Tongue (tissue), 2 donors: ENCODE data around the gene WDR13. TPM values are rescaled to one million over a fixed set of nuclear protein-coding genes. Genes with fewer than 3 reads are reported as not detected.
"Not testable (repeated sequence)": the region's sequence is repeated elsewhere in the genome, so short reads cannot be mapped to it uniquely, and the experiment has no call there.

Experiments
- DNase-seq: peaks from one replicate; pipeline ENCODE4 v3.0.0-alpha.2; 2015
- total RNA-seq: library from RNA; depleted of rRNA; stranded (reverse); fragments of >200 nt; gene quantifications from one replicate; pipeline ENCODE4 v1.2.3, GENCODE V29; 2014

Gene WDR13
- 100 TPM for total RNA-seq

DNA sequence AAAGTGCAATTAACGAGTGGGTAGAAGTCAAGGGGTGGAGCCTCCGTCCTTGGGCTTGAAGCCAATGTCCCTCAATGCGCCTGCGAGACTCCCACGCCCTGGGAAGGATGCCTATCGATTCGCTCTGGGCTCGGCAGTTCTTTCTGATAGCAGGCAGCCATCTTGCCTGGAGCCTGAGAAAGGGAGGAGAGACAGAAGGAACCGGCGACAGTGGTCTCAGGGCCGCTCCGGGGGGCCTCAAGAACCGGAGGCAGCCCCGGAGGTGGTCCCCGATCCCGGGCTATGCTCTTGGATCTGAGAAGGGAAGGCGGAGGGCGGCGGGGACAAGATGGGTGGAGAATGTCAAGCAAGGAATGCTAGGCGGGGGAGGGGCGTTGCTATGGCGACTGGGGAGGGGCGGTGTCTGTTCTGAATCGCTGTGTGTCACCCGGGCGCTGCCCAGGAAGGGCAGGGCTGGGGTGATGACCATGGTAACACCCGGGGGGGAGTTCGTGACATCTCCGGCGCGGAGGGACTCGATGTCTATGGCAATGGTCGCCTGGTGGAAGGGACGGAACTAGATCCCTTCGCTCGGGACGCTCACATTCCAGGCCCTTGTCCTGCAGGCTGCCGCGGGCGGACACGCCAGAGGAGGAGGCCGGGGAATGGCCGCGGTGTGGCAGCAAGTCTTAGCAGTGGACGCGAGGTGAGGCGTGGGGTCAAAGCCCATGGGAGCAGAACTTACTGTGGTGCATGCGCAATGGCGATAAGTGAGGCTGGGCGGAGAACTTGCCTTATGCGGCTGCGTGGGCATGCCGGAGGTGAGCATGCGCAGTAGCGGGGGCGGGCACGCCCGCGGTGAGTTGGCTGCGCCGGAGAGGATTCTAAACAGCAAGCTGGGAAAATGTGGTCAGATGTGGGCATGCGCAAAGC lies at the start of gene WDR13:
TSS of gene WDR13 (plus strand) at position 140 of the 912 bp plus-strand sequence. CDS start at position 645, 505 bp downstream.
- peak; percentile 96 for DNase-seq

DNA sequence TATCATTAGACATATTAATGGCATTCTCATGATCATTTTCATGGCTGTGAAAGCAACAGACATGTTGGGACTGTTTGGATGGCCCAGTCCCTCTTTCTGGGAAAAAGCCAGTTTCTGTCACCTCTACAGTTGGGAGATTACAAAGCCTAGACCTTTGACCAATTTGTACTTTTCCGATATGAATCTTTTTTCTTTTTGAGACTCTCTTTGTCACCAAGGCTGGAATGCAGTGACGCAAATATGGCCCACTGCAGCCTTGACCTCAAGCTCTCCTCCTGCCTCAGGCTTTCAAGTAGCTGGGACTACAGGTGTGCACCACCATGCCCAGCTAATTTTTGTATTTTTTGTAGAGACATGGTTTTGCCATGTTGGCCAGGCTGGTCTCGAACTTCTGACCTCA lies 48.4 kb upstream of the WDR13 start:
- DNase-seq: no peak

DNA sequence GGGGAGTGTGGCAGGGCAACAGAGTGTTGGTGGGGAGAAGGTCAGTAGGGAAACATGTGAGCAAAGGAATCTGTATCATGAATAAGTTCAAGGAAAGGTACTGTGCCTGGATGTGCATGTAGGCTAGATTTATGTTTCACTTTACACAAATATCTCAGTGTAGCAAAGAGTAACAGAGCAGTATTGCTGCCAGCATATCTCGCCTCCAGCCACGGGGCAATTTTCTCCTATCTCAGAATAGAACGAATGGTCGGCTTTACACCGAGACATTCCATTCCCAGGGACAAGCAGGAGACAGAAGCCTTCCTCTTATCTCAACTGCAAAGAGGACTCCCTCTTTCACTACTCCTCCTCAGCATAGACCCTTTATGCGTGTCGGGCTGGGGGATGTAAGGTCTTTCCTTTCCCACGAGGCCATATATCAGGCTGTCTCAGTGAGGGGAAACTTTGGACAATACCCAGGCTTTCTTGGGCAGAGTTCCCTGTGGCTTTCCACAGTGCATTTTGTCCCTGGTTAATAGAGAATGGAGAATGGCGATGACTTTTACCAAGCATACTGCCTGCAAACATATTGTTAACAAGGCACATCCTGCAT lies 41.5 kb upstream of the WDR13 start:
- DNase-seq: not testable (repeated sequence)

DNA sequence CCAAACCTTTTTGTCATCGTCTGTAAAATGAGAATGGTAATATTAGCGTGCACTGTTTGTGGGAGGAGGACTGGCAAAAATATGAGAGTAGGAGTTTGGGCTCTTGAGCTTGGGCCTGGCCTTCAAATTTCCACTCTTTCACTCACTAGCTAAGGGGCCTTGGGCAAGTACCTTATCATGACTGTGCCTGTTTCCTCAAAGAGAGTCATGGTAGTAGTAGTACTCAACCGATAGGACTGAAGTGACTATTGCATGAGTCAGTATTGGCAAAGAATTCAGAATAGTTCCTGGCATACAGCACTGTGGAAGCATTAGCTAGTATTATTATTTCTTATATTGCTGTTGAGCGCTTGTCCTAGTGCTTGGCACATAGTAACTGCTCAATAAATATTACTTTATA lies 39.0 kb upstream of the WDR13 start:
- DNase-seq: no peak

DNA sequence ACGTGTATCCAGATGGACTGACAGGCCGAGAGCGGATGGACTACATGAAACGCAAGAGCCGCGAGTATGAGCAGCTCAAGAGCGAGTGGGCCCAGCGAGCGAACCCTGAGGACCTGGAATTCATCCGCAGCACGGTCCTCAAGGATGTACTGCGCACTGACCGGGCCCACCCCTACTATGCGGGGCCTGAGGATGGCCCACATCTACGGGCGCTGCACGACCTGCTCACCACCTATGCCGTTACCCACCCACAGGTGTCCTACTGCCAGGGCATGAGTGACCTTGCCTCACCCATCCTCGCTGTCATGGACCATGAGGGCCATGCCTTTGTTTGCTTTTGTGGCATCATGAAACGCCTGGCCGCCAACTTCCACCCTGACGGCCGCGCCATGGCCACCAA lies 37.7 kb upstream of the WDR13 start:
- DNase-seq: no peak

DNA sequence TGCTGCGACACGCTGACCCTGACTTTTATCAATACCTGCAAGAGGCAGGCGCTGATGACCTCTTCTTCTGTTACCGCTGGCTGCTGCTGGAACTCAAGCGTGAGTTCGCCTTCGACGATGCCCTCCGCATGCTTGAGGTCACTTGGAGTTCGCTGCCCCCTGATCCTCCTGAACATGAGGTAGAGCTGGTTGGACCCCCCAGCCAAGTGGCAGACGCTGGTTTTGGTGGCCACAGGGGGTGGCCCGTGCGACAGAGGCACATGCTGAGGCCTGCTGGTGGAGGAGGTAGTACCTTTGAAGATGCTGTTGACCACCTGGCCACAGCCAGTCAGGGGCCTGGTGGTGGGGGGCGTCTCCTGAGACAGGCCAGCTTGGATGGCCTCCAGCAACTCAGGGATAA lies 37.2 kb upstream of the WDR13 start:
- DNase-seq: no peak

DNA sequence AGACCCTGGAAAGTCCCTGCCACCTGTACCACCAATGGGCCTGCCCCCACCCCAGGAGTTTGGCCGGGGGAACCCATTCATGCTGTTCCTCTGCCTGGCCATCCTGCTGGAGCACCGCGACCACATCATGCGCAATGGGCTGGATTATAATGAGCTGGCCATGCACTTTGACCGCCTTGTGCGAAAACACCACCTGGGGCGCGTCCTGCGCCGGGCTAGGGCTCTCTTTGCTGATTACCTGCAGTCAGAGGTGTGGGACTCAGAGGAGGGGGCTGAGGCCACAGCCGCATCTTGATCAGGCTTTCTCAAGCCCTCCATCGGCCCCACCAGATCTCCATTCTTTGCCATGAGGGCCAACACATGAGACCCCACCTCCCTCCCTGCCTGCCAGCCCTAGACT lies 36.6 kb upstream of the WDR13 start:
- DNase-seq: no peak

DNA sequence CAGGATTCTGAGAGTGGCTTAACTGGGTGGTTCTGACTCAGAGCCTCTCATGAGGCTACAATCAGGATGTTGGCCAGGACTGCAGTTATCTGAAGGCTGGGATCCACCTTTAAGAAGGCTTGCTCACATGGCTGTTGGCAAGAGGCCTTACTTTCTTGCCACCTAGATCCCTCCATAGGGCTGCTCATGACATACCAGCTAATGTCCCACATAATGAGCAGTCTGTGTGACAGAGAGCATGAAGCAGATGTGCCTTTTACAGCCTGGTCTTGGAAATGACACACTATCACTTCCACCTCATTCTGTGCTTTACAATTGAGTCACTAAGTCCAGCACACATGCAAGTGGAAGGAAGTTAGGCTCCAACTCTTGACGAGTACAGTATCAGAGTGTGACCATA lies 27.3 kb upstream of the WDR13 start:
- DNase-seq: no peak

DNA sequence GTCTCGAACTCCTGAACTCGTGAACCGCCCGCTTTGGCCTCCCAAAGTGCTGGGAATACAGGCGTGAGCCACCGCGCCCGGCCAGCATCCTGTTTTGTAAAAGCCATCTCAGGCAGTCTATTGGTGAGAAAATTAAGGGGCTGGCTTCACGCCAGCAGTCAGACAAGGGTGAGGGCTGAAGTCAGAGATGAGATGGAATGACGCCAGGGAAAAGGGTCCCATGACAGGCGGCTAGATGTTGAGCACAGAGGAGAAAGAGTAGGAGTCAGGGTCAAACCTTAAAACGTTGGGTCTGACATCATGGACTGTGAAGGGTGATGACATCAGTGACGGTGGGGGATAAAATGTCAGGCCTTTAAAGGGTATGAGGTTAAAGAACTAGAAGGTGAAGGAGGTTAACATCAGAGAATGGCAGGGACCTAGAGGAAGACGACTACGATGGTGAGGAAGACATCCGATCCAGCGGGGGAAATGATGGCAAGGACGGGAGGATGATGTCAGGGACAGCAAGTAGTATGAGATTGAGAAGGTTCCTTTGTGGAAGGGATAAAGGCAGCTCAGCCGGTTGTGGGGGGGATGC lies 23.5 kb upstream of the WDR13 start:
- DNase-seq: no peak

DNA sequence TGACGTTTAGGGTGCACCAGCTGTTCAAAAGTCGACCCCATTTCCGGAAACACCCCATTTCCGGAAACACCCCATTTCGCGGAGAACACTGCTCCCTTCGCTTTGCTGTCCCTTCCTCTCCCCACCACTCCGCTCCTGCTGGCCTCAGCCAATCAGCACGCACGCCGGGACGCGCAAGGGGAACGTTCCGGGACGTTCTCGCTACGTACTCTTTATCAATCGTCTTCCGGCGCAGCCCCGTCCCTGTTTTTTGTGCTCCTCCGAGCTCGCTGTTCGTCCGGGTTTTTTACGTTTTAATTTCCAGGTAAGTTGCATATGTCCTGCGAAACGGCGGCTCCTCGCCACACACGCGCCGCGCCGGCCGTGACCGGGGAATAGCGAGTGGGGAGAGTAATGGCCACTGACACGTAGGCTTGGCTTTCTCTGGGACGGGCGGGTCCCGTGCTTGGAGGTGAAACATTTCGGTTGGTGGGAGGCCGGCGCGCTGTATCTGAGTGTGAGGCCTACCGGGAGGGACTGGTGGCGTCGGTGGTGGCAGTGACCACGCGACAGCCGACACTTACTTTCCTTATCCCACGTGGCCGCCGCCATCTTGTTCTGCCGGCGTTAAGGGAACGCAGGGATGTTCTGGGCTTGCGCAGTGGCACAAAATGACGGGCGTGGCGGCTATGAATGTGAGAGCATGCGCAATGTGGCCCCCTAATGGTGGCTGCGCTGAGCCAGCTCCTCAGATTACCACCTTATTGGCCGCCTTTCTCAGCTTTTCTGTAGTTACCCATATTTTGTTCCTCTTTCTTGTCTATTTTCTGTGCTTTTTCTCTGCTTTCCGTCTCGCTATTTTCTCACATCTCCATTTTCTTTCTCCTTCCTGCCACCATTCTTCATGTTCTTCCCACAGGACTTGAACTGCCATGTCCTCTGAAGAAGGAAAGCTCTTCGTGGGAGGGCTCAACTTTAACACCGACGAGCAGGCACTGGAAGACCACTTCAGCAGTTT lies 22.7 kb upstream of the WDR13 start, which contains the start of gene RBM3:
TSS of gene RBM3 (plus strand) at position 215 of the 997 bp plus-strand sequence. CDS start at position 912, 697 bp downstream.
- DNase-seq: peak; percentile 96

DNA sequence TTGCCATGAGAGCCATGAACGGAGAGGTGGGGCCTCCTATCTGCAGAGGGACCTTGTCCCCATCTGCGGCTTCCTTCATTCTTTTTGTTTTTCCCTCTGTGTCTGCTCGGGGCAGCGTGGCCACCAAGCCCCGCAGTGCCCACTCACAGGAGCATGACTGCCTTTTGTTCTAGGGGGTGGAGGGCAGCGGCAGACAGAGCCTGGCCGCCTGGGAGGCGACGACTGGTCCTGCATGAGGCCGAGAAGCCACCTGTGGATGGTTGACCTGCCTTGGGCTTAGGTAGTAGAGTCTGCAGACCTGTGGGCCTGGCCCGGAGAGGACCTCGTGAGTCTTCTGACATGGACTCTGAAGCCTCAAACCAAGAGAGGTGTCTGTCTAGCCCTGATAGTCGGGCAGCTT lies 21.6 kb upstream of the WDR13 start:
- no peak for DNase-seq

DNA sequence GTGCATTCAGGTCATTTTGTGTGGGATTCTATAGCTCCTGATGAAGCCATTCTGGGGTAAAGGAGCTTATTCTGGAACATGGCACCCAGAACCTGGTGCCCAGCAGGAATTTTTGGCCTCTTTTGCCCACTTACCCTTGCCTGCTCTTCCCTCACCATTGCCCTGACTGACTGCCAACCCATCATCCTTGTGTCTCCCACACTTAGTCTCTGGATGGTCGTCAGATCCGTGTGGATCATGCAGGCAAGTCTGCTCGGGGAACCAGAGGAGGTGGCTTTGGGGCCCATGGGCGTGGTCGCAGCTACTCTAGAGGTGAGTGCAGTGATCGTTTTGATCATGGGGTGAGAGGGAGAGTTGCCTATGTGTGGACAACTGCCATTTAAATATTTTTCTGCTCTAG lies 21.2 kb upstream of the WDR13 start:
- DNase-seq: no peak

DNA sequence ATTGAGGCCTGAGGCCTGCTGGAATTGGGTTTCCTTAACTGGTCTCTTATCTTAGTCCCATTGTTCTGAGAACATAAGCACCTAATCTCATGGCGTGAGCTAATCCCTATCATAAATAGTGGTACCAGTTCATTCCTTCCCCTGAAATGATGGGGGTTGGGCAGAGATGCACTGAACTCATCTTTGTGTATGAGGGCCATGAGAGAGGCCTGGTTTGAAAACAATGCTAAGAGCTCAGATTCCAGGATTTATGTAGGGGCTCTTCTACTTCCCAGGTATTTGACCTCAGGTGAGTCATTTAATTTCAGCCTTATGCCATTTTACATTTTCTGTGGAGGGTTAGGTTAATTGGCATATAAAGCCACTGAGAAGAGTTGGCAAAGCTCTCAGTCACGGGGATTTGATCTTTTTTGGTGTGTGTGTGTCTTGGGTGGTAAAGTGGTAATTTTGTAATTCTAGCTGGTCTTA lies 18.6 kb upstream of the WDR13 start:
- DNase-seq: no peak

DNA sequence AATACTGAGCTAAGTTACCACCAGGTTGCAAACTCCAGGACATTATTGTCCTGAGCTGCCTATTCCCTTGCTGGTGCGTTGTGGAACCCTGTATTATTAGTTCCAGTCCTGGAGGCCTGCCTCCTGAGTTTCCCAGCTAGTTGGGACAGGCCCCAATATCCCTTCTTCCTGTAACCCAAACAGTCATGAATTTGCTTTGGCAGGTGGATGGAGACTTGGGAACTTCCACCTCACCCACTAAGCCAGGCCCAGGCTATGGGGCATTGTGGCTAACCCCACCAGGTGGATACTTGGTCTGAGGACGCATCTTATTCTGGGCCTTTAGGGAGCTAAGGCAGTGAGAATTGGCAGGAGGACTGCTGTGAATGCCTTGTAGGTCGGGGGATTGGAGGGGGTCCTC lies 18.0 kb upstream of the WDR13 start:
- no peak for DNase-seq

DNA sequence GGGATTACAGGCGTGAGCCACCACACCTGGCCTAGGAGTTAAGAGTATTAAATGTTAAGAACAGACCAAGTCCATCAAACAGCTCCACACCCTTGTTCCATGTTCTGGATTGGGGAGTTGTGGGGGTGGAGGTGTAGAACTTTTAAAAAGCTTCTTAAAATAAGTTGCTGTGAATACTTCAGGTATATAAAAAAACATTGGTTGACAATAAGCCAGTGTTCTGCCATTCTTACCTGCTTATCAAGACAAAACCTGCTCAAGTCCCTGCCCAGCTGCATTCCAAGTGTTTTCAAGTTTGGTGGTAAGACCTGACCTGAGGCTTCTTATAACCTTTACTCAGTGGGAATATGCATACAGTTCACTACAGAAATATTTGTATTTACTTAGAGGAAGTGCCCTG lies 16.6 kb upstream of the WDR13 start:
- DNase-seq: peak; percentile 18

DNA sequence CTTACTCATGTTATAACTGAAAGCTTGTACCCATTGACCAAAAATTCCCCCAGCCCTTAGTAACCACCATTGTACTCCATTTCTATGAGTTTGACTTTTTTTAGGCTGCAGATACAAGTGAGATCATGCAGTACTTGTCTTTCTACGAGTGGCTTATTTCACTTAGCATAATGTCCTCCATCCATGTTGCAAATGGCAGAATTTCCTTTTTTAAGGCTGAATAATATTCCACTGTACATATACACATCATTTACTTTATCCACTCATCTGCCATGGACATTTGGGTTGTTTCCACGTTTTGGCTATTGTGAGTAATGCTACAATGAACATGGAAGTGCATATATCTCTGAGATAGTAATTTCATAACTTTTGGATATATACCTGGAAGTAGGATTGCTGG lies 12.6 kb upstream of the WDR13 start:
- no peak for DNase-seq

DNA sequence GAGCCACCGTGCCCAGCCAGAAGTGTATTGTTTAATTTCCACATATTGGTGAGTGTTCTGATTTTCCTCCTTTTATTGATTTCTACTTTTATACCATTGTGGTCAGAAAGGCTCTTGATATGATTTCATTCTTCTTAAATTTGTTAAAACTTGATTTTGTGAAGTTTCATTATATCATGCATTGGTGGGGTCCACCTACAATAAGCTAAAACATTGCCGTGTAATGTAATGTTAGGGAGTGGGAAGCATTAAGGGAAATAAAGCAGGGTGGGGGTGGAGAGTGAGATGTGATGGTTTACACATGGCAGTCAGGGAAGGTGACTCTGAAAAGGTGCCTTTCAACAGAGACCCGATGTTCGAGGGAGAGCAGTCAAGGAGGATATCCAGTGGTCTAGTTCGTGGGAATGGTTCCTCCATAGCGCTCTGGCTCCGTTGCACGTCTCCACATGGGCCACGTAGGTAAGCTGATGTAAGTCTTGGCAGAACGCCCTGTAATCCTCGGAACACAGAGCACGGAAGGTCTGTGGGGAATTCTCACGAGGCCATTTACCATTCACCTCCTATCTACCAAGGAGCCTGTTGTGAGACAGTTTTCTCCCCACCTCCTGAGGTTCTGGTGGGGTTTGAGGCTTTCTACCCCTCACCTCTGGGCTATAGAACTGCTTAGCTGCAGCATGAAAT lies 7.7 kb upstream of the WDR13 start:
- DNase-seq: no peak

DNA sequence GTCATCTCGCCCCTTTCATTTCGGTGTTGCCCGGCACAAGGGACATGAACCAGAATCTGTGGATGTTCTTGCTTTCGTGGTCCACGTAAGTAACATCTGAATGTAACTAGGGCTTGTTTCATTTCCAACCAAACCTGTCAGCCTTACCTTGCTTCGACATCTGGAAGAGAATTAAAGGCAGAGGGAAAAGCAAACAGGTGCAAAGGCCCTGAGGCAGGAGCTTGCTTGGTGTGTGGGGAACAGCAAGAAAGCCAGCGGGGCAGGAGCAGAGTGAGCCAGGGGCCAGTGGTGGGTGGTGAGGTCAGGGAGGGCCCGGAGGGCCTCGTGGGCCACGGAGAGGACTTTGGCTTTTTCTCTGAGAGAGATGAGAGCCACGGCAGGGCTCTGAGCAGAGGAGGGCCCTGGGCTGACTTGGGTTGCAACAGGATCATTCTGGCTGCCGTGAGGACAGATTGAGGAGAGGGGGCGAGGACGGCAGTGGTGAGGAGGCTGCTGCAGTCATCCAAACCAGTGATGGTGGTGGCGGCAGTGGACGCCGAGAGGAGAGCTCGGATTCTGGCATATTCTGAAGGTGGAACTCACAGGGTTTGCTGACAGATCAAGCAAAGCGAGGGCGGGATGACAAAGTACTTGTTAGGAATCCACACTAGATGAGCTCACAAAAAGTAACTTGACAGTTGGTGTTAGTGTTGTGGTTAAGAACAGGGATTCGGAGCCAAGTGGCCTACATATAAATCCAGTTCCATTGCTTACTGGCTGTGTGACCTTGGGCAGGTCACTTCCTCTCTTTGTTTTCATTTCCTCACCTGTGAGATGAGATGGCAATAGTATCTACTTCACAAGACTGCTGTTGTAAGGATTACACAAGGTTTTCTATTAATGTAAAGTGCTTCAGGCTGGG lies 6.8 kb upstream of the WDR13 start:
- no peak for DNase-seq

DNA sequence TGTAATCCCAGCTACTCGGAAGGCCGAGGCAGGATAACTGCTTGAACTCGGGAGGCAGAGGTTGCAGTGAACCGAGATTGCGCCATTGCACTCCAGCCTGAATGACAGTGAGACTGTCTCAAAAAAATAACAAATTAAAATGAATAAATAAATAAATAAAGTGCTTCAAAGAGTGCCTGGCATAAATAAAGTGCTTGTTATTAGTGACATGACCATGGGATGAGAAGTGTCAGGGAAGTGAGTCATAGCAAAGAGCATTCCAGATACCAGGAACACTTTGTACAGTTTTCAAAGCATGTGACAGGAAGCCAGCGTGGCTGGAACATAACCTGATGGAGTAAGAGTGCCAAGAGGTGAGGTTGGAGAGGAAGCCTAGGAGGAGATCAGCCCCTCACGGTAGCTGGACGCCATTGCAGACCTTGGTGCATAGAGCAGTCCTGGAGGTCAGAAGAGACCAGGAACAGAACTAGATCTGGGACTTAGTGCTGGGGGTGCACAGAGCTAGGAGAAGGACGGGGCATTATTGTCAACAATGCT lies 6.0 kb upstream of the WDR13 start:
- DNase-seq: no peak

DNA sequence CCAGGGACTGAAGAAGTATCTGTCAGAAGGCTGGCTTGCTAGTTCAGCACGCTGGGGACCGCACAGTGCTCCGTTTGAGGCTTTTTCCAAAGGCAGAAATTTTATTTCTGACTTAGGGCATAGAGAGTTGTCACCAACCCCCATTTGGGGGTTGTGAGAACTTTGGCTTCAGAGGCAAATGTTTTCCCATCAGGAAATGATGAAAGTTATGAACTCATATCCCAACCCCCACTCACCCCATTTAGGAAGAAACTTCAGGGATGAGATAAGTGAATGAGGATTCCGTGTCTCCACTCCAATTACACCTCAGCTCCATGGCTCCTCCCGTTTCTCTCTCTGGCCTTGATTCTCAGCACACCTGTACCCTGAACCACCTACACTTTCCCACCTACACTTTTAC lies 4.3 kb upstream of the WDR13 start:
- no peak for DNase-seq
